ENCODE measurements around the gene SERPINB11. TPM values are rescaled to one million over a fixed set of nuclear protein-coding genes. Genes with fewer than 3 reads are reported as not detected.

SERPINB11 gene
- total RNA-seq, 2 experiments from 2014 or later: not detected

DNA sequence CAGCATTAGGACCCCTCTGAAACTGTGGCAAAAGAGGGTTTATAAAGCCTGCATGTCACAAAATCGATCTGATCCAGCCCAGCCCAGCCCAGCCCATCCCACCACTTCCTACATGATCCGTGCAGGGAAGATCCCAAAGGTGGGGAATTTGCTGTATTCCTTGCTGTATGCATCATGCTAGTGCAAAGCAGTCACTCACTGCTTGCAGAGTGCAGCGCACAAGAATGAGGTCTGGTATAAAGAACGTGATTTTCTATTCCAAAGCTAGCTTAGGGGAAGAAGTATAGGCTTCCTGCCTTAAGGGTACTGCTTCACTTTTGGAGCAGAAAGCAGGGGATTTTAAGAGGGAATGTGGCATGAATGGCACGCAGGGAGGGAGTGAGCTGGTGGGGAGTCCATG, 18.9 kb upstream of the SERPINB11 start:
- ChIA-PET CTCF (no interaction called here), POLR2A (no interaction called here)
- Mint-ChIP-seq H3K36me3 (ENCODE audit: low read depth) (no peaks in the 10 kb centered on the region), H3K27ac (no peak overlapping the region), H3K4me3 (no peak overlapping the region), H3K27me3 (peaks cover 3% of the 10 kb centered on the region), H3K4me1 (ENCODE audit: low read depth) (no peaks in the 10 kb centered on the region), H3K9me3 (no peaks in the 10 kb centered on the region)
- ATAC-seq (no peak), DNase-seq (no peak)
- intact Hi-C loops (cut with micrococcal nuclease): no loop called here
- TF ChIP-seq, protein P1, sequence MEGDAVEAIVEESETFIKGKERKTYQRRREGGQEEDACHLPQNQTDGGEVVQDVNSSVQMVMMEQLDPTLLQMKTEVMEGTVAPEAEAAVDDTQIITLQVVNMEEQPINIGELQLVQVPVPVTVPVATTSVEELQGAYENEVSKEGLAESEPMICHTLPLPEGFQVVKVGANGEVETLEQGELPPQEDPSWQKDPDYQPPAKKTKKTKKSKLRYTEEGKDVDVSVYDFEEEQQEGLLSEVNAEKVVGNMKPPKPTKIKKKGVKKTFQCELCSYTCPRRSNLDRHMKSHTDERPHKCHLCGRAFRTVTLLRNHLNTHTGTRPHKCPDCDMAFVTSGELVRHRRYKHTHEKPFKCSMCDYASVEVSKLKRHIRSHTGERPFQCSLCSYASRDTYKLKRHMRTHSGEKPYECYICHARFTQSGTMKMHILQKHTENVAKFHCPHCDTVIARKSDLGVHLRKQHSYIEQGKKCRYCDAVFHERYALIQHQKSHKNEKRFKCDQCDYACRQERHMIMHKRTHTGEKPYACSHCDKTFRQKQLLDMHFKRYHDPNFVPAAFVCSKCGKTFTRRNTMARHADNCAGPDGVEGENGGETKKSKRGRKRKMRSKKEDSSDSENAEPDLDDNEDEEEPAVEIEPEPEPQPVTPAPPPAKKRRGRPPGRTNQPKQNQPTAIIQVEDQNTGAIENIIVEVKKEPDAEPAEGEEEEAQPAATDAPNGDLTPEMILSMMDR (IDR thresholded peaks at IDR 0.05): no peak

- no peaks in the 10 kb centered on the region for H3K36me3 Mint-ChIP-seq (ENCODE audit: low read depth)
- intact Hi-C loops (cut with micrococcal nuclease): no loop called here
- H3K27ac Mint-ChIP-seq: no peak overlapping the region
- ChIA-PET POLR2A (no interaction called here), CTCF (interaction anchor here (0.8 kb wide), 1 partner anchor 167 kb away, joined by 3 read pairs; no protein-coding TSS in a partner anchor)
- no peaks in the 10 kb centered on the region for H3K4me1 Mint-ChIP-seq (ENCODE audit: low read depth)
- no peak for ATAC-seq
- peaks cover 3% of the 10 kb centered on the region for H3K27me3 Mint-ChIP-seq
- TF ChIP-seq, protein P1 (IDR thresholded peaks at IDR 0.05): no peak
- H3K4me3 Mint-ChIP-seq: no peak overlapping the region
- H3K9me3 Mint-ChIP-seq: peaks cover 5% of the 10 kb centered on the region
- DNase-seq: no peak
These were observed 18.0 kb upstream of the SERPINB11 start for GRCh38 chr18:63684718-63685117.

DNA sequence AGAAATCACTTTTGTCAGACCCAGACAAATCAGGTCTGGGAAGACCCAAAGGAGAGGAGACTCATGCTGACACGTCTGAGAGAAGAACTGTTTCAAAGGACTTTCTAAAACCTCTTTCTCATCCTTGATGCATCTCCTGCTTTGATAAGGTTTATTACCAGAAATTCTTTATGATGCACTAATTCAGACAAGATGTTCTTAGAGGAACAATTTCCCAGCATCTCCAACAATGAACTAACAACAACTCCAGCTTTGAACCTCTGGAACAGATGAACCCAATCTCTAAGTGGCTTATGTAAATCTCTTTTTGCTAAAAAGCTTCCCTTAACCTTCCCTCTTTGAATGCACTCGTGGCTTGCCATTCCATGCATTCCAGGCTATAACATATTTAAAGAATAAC, 15.9 kb upstream of the SERPINB11 start:
- Mint-ChIP-seq H3K27ac (no peak overlapping the region), H3K4me1 (ENCODE audit: low read depth) (no peaks in the 10 kb centered on the region), H3K36me3 (ENCODE audit: low read depth) (no peaks in the 10 kb centered on the region), H3K4me3 (no peak overlapping the region), H3K9me3 (peaks cover 9% of the 10 kb centered on the region), H3K27me3 (peaks cover 1% of the 10 kb centered on the region)
- DNase-seq (no peak), ATAC-seq (no peak)
- intact Hi-C loops (cut with micrococcal nuclease): no loop called here
- ChIA-PET POLR2A (no interaction called here), CTCF (interaction anchor here (1.5 kb wide), 1 partner anchor 109 kb away, joined by 3 read pairs; no protein-coding TSS in a partner anchor)
- TF ChIP-seq, protein P1 (IDR thresholded peaks at IDR 0.05): no peak

DNA sequence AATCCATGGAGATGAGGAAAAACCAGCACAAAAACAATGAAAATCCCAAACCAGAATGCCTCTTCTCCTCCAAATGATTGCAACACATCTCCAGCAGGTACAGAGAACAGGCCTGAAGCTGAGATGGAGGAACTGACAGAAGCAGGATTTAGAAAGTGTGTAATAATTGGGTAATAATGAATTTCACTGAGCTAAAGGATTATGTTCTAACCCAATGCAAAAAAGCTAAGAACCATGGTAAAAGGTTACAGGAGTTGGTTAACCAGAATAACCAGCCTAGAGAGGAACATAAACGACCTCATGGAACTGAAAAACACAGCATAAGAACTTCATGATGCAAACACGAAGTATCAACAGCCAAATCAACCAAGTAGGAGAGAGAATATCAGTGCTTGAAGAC, 13.7 kb upstream of the SERPINB11 start:
- no peak overlapping the region for H3K4me3 Mint-ChIP-seq
- ChIA-PET CTCF (no interaction called here), POLR2A (no interaction called here)
- intact Hi-C loops (cut with micrococcal nuclease): no loop called here
- H3K27ac Mint-ChIP-seq: no peak overlapping the region
- H3K4me1 Mint-ChIP-seq (ENCODE audit: low read depth): no peaks in the 10 kb centered on the region
- peaks cover 1% of the 10 kb centered on the region for H3K27me3 Mint-ChIP-seq
- H3K9me3 Mint-ChIP-seq: peaks cover 11% of the 10 kb centered on the region
- no peaks in the 10 kb centered on the region for H3K36me3 Mint-ChIP-seq (ENCODE audit: low read depth)
- DNase-seq (no peak), ATAC-seq (no peak)
- TF ChIP-seq, protein P1 (IDR thresholded peaks at IDR 0.05): no peak

DNA sequence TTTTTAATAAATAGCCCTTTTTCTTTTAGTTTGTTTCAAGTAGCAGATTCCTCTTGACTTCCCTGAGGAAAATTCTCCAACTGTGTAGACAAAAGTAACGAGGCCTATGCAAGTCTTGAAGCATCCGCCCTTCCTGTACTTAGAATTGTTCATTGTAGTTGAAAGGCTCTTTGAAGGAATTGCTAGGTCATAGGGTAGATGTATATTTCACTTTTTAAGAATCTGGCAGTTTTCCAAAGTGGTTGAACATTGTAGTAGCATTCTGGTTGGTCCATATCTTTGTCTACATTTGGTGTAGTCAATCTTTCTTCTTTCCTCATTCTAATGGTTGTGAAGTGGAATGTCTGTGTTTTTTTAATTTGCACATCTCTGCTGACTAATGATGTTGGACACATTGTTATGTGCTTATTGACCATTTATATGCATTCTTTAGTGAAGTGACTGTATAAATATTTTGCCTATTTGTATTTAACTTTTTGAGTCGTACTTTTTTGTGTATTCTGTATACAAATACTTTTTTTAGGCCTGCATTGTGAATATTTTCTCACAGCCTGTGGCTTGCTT, 5.6 kb upstream of the SERPINB11 start:
- intact Hi-C loops (cut with micrococcal nuclease): no loop called here
- Mint-ChIP-seq H3K27ac (no peak overlapping the region), H3K36me3 (ENCODE audit: low read depth) (no peaks in the 10 kb centered on the region), H3K9me3 (peaks cover 3% of the 10 kb centered on the region), H3K4me3 (no peak overlapping the region), H3K4me1 (ENCODE audit: low read depth) (no peaks in the 10 kb centered on the region), H3K27me3 (no peaks in the 10 kb centered on the region)
- CTCF ChIA-PET: no interaction called here
- POLR2A ChIA-PET: no interaction called here
- TF ChIP-seq, protein P1 (IDR thresholded peaks at IDR 0.05): no peak
- no peak for DNase-seq
- no peak for ATAC-seq

All from activated CD8-positive, alpha-beta T cell treated with anti-CD3 and anti-CD28 coated beads for 36 hours (primary cell).